GM19025 (cell line): ENCODE data around the gene CYP2F1.

Experiments
- ATAC-seq: cut with Tn5 transposase; IDR thresholded peaks from one replicate; pipeline ENCODE4 v1.9.1; 2021; ENCODE audit warnings: mild to moderate bottlenecking, low read depth, moderate library complexity; ENCODE audit not compliant: unreplicated experiment

The CYP2F1 gene

DNA sequence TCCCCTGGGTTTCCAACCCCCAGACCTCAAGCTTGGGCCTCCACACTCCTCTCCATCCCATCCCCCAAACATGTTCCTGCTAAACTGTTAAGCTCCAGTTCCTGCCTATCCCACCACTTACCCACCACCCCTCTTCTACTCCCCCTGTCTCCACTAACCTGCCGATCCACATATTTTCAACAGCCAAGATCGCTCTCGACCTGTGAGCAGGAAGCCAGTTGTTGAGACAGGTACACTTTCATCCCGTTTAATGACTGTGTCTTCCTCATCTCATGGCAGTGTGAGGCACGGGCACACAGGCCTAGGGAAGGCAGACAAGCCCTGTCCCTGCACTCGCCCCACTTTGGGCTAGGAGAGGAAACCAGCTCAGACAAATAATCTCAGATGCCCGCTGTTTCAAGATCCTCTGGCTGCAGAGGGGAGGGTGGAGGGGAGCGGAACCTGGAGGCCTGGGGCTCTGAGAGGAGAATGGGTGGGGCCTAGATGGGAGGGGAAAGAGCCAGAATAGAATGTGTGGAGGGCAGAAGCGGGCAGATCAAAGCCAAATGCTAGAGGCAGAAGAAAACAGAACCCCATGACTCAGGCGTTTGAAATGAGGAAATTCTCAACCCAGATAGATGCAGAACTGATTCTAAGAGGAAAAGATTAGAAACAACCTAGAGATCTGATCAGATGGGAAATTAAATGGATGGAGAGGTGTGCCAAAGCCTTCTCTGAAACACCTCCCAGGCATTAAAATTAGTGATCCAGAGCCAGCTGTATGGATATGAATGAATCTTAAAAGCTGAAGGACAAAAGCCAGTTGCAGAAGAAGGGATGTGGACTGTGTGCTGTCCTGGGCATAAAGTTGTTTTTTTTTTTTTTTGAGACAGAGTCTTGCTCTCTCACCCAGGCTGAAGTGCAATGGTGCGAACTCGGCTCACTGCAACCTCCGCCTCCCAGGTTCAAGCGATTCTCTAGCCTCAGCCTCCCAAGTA lies 61.9 kb downstream of the CYP2F1 start:
- ATAC-seq, result no peak
